Body of pancreas (tissue), 4 donors: Measurements from ENCODE around the gene SIRPB1. TPM values are rescaled to one million over a fixed set of nuclear protein-coding genes. Genes with fewer than 3 reads are reported as not detected.

Experiments
- ATAC-seq: fragments of 150-250 bp; one replicate; pipeline ENCODE4 v1.9.1; 2016
- DNase-seq, 4 donors: peaks; one replicate each; pipeline ENCODE4 v3.0.0-alpha.2; 2019
- H3K27ac ChIP-seq, 4 donors: fragments of 200-600 bp; sonication (generic); 1 replicate in 3 of 4; 2 replicates in 1 of 4; pipeline versions ENCODE4 v1.5.1 to v1.6.1; 2016 to 2019; ENCODE audit warnings: mild to moderate bottlenecking in 1 of 4, mixed read lengths in 1 of 4, moderate library complexity in 1 of 4
- H3K27me3 ChIP-seq, 2 donors: fragments of 200-600 bp; sonication (generic); one replicate each; pipeline ENCODE4 v1.6.0; 2016; ENCODE audit warnings: mild to moderate bottlenecking in 1 of 2
- H3K36me3 ChIP-seq, 2 donors: fragments of 200-600 bp; sonication (generic); replicated peaks in 1 of 2; 2 replicates each; pipeline ENCODE4 v1.5.1; 2016; ENCODE audit warnings: low read depth in 2 of 2; ENCODE audit not compliant: insufficient read depth in 1 of 2
- H3K4me1 ChIP-seq: fragments of 200-600 bp; sonication (generic); one replicate; pipeline ENCODE4 v1.6.0; 2016
- H3K4me3 ChIP-seq, 2 donors: fragments of 200-600 bp; sonication (generic); 1 replicate in 1 of 2; 2 replicates in 1 of 2; pipeline ENCODE4 v1.5.1; 2016 to 2019
- H3K9me3 ChIP-seq, 3 donors: fragments of 200-600 bp; sonication (generic); 1 replicate in 2 of 3; 2 replicates in 1 of 3; pipeline ENCODE4 v1.5.1; 2016
- CTCF ChIP-seq, 7 experiments: fragments of 450-650 bp in 4 of 7; fragments of 200-600 bp in 3 of 7; sonication (generic) in 3 of 7; IDR thresholded peaks; one replicate each; pipeline ENCODE4 v1.5.1; 2016 to 2019; ENCODE audit warnings: antibody characterized with exemption in 7 of 7
- POLR2A ChIP-seq, 3 donors: fragments of 450-650 bp; IDR thresholded peaks; one replicate each; pipeline ENCODE4 v1.6.1; 2016; ENCODE audit warnings: antibody characterized with exemption in 3 of 3, mild to moderate bottlenecking in 2 of 3
- WGBS, 2 donors: methylation state at CpG; one replicate each; pipeline ENCODE4 v1.1.5; 2017; 5-methylcytosine and 5-hydroxymethylcytosine counted together
- intact Hi-C: fragments of 100-400 bp; cut with DNase I; formaldehyde crosslinking; loops from one replicate; pipeline ENCODE4 v1.15.1; 2023
- total RNA-seq, 2 donors: library from RNA; depleted of rRNA; stranded (reverse); fragments of >200 nt; gene quantifications; one replicate each; pipeline ENCODE4 v1.1.0, GENCODE V29; 2016

Gene SIRPB1
- total RNA-seq, 2 donors from 2014 or later, result 1.3 to 14.2 TPM

- H3K27me3 ChIP-seq, result no peaks in the 10 kb centered on the region
- no peak for ATAC-seq
- DNase-seq, result no peak
- H3K27ac ChIP-seq, result no peak overlapping the region
- H3K4me3 ChIP-seq, result no peak overlapping the region
- TF ChIP-seq CTCF (IDR thresholded peaks at IDR 0.05) (no peak), POLR2A (IDR thresholded peaks at IDR 0.05) (no peak)
- intact Hi-C loops, result no loop called here
- 54% methylated on average over 5 of the region's 5 CpGs; no CpG with 5 or more reads in 1 of the 2 donors for WGBS, 2 donors
- no peaks in the 10 kb centered on the region for H3K36me3 ChIP-seq
- no peaks in the 10 kb centered on the region for H3K9me3 ChIP-seq
- H3K4me1 ChIP-seq, result no peaks in the 10 kb centered on the region
Measured at GRCh38 chr20:1600736-1601135, 19.1 kb downstream of the SIRPB1 start.

GRCh38 chr20:1595333-1595732 lies 24.5 kb downstream of the SIRPB1 start:
- TF ChIP-seq POLR2A (IDR thresholded peaks at IDR 0.05) (no peak), CTCF (IDR thresholded peaks at IDR 0.05) (no peak)
- H3K4me1 ChIP-seq, result no peaks in the 10 kb centered on the region
- no peaks in the 10 kb centered on the region for H3K36me3 ChIP-seq
- no peak for ATAC-seq
- H3K4me3 ChIP-seq, result no peak overlapping the region
- no peaks in the 10 kb centered on the region for H3K27me3 ChIP-seq
- peak in 1 of 4 donors; percentile 21 for DNase-seq
- no CpG with 5 or more reads among the region's 1 CpG for whole genome bisulfite sequencing, 2 donors
- H3K9me3 ChIP-seq, result no peaks in the 10 kb centered on the region
- H3K27ac ChIP-seq, result no peak overlapping the region
- intact Hi-C loops, result no loop called here

DNA sequence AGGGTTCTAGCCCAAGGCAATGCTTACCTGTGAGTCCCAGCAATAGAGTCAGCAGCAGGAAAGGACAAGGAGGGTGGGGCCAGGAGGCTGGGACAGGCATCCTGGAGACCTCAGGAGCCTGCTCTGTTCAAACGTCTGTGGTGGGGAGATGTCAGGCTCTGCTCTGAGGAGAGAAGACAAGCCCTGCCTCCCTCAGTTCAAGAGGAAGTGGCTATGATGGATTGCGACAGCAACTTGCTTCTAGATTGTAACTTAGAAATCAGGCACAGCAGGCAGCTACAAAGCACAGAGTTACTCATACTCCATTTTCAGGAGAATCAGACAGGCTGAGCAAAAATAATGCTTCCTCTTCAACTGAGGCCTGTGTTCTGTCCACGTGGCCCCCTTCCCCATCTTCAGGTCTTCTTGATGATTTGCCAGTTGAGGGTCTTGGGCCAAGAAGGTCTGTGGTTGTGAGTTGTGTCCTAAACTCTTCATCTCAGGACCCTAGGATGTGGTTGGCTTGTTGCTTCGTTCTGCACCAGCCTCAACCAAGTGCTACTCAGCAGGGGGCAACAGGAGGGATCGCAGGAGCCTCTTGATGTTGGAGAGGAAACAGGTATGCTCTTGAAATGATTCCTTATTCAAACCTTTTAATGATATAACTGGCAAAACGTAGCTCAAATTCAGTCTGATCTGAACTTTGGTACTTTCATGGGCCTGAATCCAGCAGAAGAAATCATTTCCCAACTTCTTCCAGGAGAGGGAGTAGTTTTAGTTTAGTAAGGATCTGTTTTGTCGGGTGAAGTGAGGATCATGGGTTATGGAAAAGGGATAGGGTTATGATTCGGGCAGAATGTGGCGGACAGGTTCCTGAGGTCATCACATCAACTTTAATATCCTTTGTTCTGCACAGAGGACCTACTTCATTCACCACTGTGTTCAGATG lies 31.0 kb downstream of the SIRPB1 start:
- intact Hi-C loops, result no loop called here
- H3K4me1 ChIP-seq, result no peaks in the 10 kb centered on the region
- H3K36me3 ChIP-seq, result no peaks in the 10 kb centered on the region
- DNase-seq (peak in 1 of 4 donors; percentile 55), ATAC-seq (no peak)
- 34% methylated on average over 9 of the region's 9 CpGs; no CpG with 5 or more reads in 1 of the 2 donors for WGBS, 2 donors
- no peak for TF ChIP-seq CTCF (IDR thresholded peaks at IDR 0.05)
- peak in 1 of 3 donors; percentile 18 for TF ChIP-seq POLR2A (IDR thresholded peaks at IDR 0.05)
- H3K27ac ChIP-seq, result peak overlapping the region in 1 of 4 donors; percentile 56
- H3K4me3 ChIP-seq, result no peak overlapping the region
- H3K9me3 ChIP-seq, result no peaks in the 10 kb centered on the region
- no peaks in the 10 kb centered on the region for H3K27me3 ChIP-seq

DNA sequence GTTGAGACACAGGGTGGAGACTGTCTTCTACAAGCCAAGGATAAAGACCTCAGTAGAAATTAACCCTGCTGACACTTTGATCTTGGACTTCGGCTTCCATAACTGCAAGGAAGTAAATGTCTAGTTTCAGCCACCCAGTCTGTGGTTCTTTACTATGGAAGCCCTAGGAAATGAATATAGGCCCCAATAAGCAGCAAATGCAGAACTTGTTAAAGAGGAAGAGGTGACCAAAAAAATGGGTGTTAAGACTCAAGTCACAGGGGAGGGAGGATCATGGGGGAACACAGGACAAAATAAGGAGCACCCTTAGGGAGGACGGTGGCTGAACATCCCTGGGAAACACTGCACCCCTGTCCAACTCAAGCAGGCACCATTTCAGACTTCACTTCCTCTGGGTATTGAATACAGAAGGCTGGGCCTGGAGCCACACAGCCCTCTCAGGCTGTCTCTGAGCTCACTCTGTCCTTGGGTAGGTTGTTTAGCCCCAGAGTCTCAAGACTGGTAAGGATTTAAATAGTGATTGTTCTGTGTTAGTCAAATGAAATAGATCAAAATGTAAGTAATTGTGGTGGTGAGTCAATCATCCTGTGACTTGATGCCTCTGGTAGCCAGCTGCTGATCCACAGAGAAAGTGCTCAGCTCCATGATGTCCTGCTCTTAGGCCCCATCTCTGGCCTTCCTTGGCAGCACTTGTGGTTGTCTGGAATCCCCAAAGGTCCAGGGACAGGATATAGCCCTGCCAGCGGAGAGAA lies 31.9 kb downstream of the SIRPB1 start:
- Histone ChIP-seq H3K36me3 (no peaks in the 10 kb centered on the region), H3K9me3 (no peaks in the 10 kb centered on the region), H3K27ac (peak overlapping the region in 1 of 4 donors; percentile 56), H3K4me3 (no peak overlapping the region), H3K27me3 (no peaks in the 10 kb centered on the region), H3K4me1 (no peaks in the 10 kb centered on the region)
- DNase-seq (no peak), ATAC-seq (no peak)
- WGBS, 2 donors, result 56% methylated on average over 3 of the region's 3 CpGs; no CpG with 5 or more reads in 1 of the 2 donors
- intact Hi-C loops, result no loop called here
- no peak for TF ChIP-seq POLR2A (IDR thresholded peaks at IDR 0.05)
- TF ChIP-seq CTCF (IDR thresholded peaks at IDR 0.05), result no peak
